Mesenchymal stem cell (in vitro differentiated cells and primary cell): ENCODE results near the gene KCNQ4.
A peak's percentile ranks its signal among the peaks of the same experiment; 100 is the strongest.

ENCODE experiments used
- DNase-seq: peaks from one replicate; pipeline ENCODE4 v3.0.0-alpha.2; 2013
- H2AFZ ChIP-seq: one replicate; pipeline ENCODE4 v1.6.1; 2013; ENCODE audit warnings: low read depth, mild to moderate bottlenecking, control low read depth, inconsistent platforms, low read length, moderate library complexity
- H2AK5ac ChIP-seq: 2 replicates; pipeline ENCODE4 v1.6.1; 2013; ENCODE audit warnings: low read length, moderate library complexity, mild to moderate bottlenecking, inconsistent platforms; ENCODE audit not compliant: severe bottlenecking
- H2BK120ac ChIP-seq: one replicate; pipeline ENCODE4 v1.6.1; 2013; ENCODE audit warnings: low read depth, mild to moderate bottlenecking, inconsistent platforms, low read length, moderate library complexity
- H2BK12ac ChIP-seq, 2 experiments: one replicate each; pipeline ENCODE4 v1.6.1; 2013; ENCODE audit warnings: inconsistent platforms in 2 of 2, low read length in 2 of 2, mild to moderate bottlenecking in 2 of 2, moderate library complexity in 2 of 2, control low read depth in 1 of 2
- H2BK15ac ChIP-seq: one replicate; pipeline ENCODE4 v1.6.1; 2013; ENCODE audit warnings: mild to moderate bottlenecking, low read depth, inconsistent platforms; ENCODE audit not compliant: poor library complexity, severe bottlenecking
- H2BK5ac ChIP-seq: 2 replicates; pipeline ENCODE4 v1.6.1; 2013; ENCODE audit warnings: low read depth, mild to moderate bottlenecking, low read length, control low read depth, inconsistent platforms; ENCODE audit not compliant: poor library complexity, severe bottlenecking
- H3K14ac ChIP-seq, 2 experiments: one replicate each; pipeline ENCODE4 v1.6.1; 2013; ENCODE audit warnings: inconsistent platforms in 2 of 2, low read length in 2 of 2, control low read depth in 1 of 2, mild to moderate bottlenecking in 1 of 2, moderate library complexity in 1 of 2
- H3K18ac ChIP-seq, 2 experiments: one replicate each; pipeline ENCODE4 v1.6.1; 2013; ENCODE audit warnings: inconsistent platforms in 2 of 2, low read length in 2 of 2, control low read depth in 1 of 2, low read depth in 1 of 2, mild to moderate bottlenecking in 1 of 2
- H3K23ac ChIP-seq, 2 experiments: one replicate each; pipeline ENCODE4 v1.6.1; 2013; ENCODE audit warnings: inconsistent platforms in 2 of 2, low read length in 2 of 2, mild to moderate bottlenecking in 2 of 2, moderate library complexity in 2 of 2, control low read depth in 1 of 2
- H3K27ac ChIP-seq: 2 replicates; pipeline ENCODE4 v1.5.1; 2013; ENCODE audit warnings: mild to moderate bottlenecking, moderate library complexity, low read length, control low read depth, inconsistent platforms; ENCODE audit not compliant: poor library complexity, severe bottlenecking
- H3K27me3 ChIP-seq, 2 experiments: 2 replicates each; pipeline versions ENCODE4 v1.6.1 to v1.7.0; 2013; ENCODE audit warnings: low read length in 2 of 2, mild to moderate bottlenecking in 2 of 2, moderate library complexity in 2 of 2, control low read depth in 1 of 2, inconsistent platforms in 1 of 2; ENCODE audit not compliant: control insufficient read depth in 1 of 2, insufficient read depth in 1 of 2
- H3K36me3 ChIP-seq, 2 experiments: 2 replicates each; pipeline versions ENCODE4 v1.6.1 to v1.7.0; 2013; ENCODE audit warnings: low read length in 2 of 2, control low read depth in 1 of 2, inconsistent platforms in 1 of 2, low read depth in 1 of 2, mild to moderate bottlenecking in 1 of 2; ENCODE audit not compliant: insufficient read depth in 2 of 2, control insufficient read depth in 1 of 2
- H3K4ac ChIP-seq, 2 experiments: one replicate each; pipeline ENCODE4 v1.6.1; 2013; ENCODE audit warnings: inconsistent platforms in 2 of 2, low read length in 2 of 2, mild to moderate bottlenecking in 2 of 2, moderate library complexity in 2 of 2, control low read depth in 1 of 2, low read depth in 1 of 2
- H3K4me1 ChIP-seq: 2 replicates; pipeline ENCODE4 v1.6.1; 2013; ENCODE audit warnings: low read depth, low read length, control low read depth; ENCODE audit not compliant: control insufficient read depth, insufficient read depth
- H3K4me2 ChIP-seq: 2 replicates; pipeline ENCODE4 v1.6.1; 2013; ENCODE audit warnings: low read length, mild to moderate bottlenecking, inconsistent platforms; ENCODE audit not compliant: poor library complexity, severe bottlenecking
- H3K4me3 ChIP-seq, 2 experiments: 2 replicates each; pipeline versions ENCODE4 v1.5.1 to v1.7.0; 2013; ENCODE audit warnings: low read length in 2 of 2, mild to moderate bottlenecking in 2 of 2, control low read depth in 1 of 2, low read depth in 1 of 2; ENCODE audit not compliant: insufficient read depth in 1 of 2
- H3K79me1 ChIP-seq: replicated peaks from 2 replicates; pipeline ENCODE4 v1.6.1; 2013; ENCODE audit warnings: mild to moderate bottlenecking, control low read depth, low read length, inconsistent platforms; ENCODE audit not compliant: poor library complexity, severe bottlenecking
- H3K9ac ChIP-seq: 2 replicates; pipeline ENCODE4 v1.7.0; 2013; ENCODE audit warnings: mild to moderate bottlenecking, low read length, moderate library complexity
- H3K9me3 ChIP-seq: 2 replicates; pipeline ENCODE4 v1.7.0; 2013; ENCODE audit warnings: mild to moderate bottlenecking, low read length; ENCODE audit not compliant: control insufficient read depth
- H4K8ac ChIP-seq: one replicate; pipeline ENCODE4 v1.6.1; 2013; ENCODE audit warnings: inconsistent platforms, mild to moderate bottlenecking, low read length, moderate library complexity
- H4K91ac ChIP-seq: one replicate; pipeline ENCODE4 v1.6.1; 2013; ENCODE audit warnings: mild to moderate bottlenecking, low read length, inconsistent platforms
- WGBS: methylation state at CpG from one replicate; pipeline ENCODE4 v1.1.7; 2013; ENCODE audit warnings: mixed read lengths; 5-methylcytosine and 5-hydroxymethylcytosine counted together

Gene KCNQ4

GRCh38 chr1:40825996-40826395 lies 42.4 kb downstream of the KCNQ4 start:
- peak overlapping the region; percentile 30 for H2AK5ac ChIP-seq
- H3K4me2 ChIP-seq: no peak overlapping the region
- no peak overlapping the region for H3K27ac ChIP-seq
- DNase-seq: no peak
- H3K4ac ChIP-seq: peak overlapping the region in 1 of 2 experiments; percentile 42
- no peak overlapping the region for H2BK5ac ChIP-seq
- peaks cover 25% of the 10 kb centered on the region for H3K4me1 ChIP-seq
- H2BK120ac ChIP-seq: no peak overlapping the region
- H2BK12ac ChIP-seq: peak overlapping the region in 1 of 2 experiments; percentile 21
- no peak overlapping the region for H4K91ac ChIP-seq
- no peaks in the 10 kb centered on the region for H3K79me1 ChIP-seq
- H3K9me3 ChIP-seq: no peaks in the 10 kb centered on the region
- H3K23ac ChIP-seq: no peak overlapping the region
- no peak overlapping the region for H2AFZ ChIP-seq
- H3K4me3 ChIP-seq: no peak overlapping the region
- no peak overlapping the region for H2BK15ac ChIP-seq
- H3K36me3 ChIP-seq: no peaks in the 10 kb centered on the region
- peak overlapping the region; percentile 62 for H4K8ac ChIP-seq
- WGBS: 60% methylated on average over 1 of the region's 5 CpGs
- H3K14ac ChIP-seq: no peak overlapping the region
- peaks cover 0 to 58% of the 10 kb centered on the region in 2 experiments for H3K27me3 ChIP-seq
- H3K9ac ChIP-seq: no peak overlapping the region
- H3K18ac ChIP-seq: no peak overlapping the region

DNA sequence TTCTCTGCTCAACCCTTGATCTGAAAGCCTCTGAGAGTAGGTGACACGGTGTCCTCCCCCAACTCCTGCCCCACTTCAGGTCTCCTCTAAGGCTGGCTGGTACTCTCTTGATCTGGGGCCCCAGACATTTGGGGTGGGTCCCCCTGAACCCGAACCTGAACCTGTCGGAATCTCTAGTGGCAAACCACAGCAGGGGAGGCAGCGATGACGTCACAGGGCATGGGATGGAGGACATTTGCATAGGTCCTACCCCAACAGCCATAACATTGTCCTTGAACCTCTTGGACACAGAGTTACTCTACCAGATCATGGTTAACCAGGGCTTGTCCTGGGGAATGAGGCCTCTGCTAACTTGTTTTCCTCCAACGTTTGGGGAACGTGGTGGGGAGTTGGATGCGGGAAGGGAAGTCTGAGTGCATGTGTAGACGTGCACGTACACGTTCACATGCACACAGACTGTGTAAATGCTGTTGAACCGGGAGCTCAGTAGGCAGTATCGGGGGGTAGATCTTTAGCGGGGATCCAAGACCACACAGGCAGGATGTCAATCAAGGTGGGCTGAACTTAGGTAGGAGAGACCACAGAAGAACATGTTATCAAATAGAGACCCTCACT lies 46.2 kb downstream of the KCNQ4 start:
- Histone ChIP-seq H3K4ac (no peak overlapping the region), H3K9me3 (no peaks in the 10 kb centered on the region), H2AK5ac (no peak overlapping the region), H2BK12ac (no peak overlapping the region), H3K9ac (no peak overlapping the region), H4K8ac (no peak overlapping the region), H3K27ac (no peak overlapping the region), H3K4me3 (no peak overlapping the region), H3K14ac (no peak overlapping the region), H2BK120ac (no peak overlapping the region), H3K27me3 (peaks cover 0 to 46% of the 10 kb centered on the region in 2 experiments), H3K4me2 (no peak overlapping the region), H3K79me1 (no peaks in the 10 kb centered on the region), H3K18ac (no peak overlapping the region), H2AFZ (no peak overlapping the region), H2BK15ac (no peak overlapping the region), H2BK5ac (no peak overlapping the region), H3K23ac (no peak overlapping the region), H4K91ac (no peak overlapping the region), H3K36me3 (no peaks in the 10 kb centered on the region), H3K4me1 (peaks cover 11% of the 10 kb centered on the region)
- no peak for DNase-seq
- WGBS: 89% methylated on average over 13 of the region's 14 CpGs

DNA sequence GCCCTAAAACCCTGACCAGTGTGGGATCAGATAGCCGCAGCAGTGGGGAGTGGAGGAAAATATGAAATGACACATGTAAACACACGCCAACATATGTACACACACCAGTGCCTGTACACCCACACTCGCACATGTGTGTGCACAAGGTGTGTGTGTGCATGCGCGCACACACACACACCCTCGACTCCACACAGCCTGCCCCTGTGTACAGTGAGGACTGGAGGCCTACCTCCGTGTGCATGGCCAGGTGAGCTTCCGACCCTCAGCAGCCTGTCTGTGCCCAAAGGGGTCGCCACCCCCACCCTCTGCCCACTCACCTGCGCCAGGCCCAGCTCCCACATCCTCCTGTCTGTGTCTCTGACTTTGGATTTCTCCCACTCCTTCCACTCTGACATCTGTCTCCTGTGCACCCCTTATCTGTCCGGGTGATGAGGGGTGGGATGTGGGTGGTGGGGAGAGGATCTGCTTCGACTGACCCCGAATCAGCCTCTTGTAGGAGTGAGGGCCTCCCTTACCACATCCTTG lies 46.9 kb downstream of the KCNQ4 start:
- Histone ChIP-seq H2BK120ac (no peak overlapping the region), H2BK12ac (no peak overlapping the region), H3K18ac (no peak overlapping the region), H3K4me3 (no peak overlapping the region), H3K9ac (no peak overlapping the region), H3K4me1 (peaks cover 6% of the 10 kb centered on the region), H3K9me3 (no peaks in the 10 kb centered on the region), H3K14ac (peak overlapping the region in 1 of 2 experiments; percentile 71), H2AFZ (no peak overlapping the region), H2AK5ac (no peak overlapping the region), H3K4me2 (no peak overlapping the region), H3K36me3 (no peaks in the 10 kb centered on the region), H3K4ac (no peak overlapping the region), H3K27me3 (peaks cover 0 to 46% of the 10 kb centered on the region in 2 experiments), H2BK5ac (no peak overlapping the region), H4K91ac (no peak overlapping the region), H3K23ac (no peak overlapping the region), H3K27ac (no peak overlapping the region), H4K8ac (no peak overlapping the region), H2BK15ac (no peak overlapping the region), H3K79me1 (no peaks in the 10 kb centered on the region)
- 94% methylated on average over 9 of the region's 13 CpGs for WGBS
- DNase-seq: no peak

DNA sequence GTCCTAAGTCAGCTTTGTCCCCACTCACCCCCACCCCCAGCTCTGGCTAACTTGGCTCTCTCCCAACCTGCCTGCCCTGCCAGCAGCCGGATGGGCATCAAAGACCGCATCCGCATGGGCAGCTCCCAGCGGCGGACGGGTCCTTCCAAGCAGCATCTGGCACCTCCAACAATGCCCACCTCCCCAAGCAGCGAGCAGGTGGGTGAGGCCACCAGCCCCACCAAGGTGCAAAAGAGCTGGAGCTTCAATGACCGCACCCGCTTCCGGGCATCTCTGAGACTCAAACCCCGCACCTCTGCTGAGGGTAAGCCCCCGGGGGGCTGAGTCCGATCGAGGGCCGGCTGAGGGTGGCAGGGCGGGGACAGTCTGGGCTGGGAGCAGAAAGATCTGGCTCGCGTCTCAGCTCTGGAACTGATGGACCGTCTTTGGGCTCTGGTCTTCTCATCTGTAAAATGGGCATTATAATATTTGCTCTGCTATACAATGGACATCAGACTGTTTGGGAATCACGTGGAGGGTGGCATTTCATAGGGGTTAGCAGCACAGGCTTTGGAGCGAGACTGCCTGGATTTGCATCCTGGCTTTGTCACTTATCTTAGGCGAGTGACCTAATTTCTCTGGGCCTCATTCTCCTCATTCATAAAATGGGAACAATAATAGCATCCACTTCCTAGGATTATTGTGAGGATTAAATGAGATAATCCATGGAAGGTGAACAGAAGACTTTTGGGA lies 47.6 kb downstream of the KCNQ4 start:
- Histone ChIP-seq H3K27ac (no peak overlapping the region), H3K9me3 (no peaks in the 10 kb centered on the region), H2BK120ac (no peak overlapping the region), H3K18ac (no peak overlapping the region), H3K27me3 (peaks cover 0 to 46% of the 10 kb centered on the region in 2 experiments), H3K23ac (no peak overlapping the region), H2BK5ac (no peak overlapping the region), H3K79me1 (no peaks in the 10 kb centered on the region), H2AFZ (no peak overlapping the region), H3K4ac (no peak overlapping the region), H3K4me3 (no peak overlapping the region), H2BK12ac (no peak overlapping the region), H3K4me2 (no peak overlapping the region), H2BK15ac (no peak overlapping the region), H3K36me3 (no peaks in the 10 kb centered on the region), H4K8ac (no peak overlapping the region), H3K14ac (no peak overlapping the region), H3K4me1 (no peaks in the 10 kb centered on the region), H4K91ac (no peak overlapping the region), H2AK5ac (no peak overlapping the region), H3K9ac (no peak overlapping the region)
- whole genome bisulfite sequencing: 95% methylated on average over 21 of the region's 22 CpGs
- no peak for DNase-seq
